ENCODE data around the gene OBSCN. TPM values are rescaled to one million over a fixed set of nuclear protein-coding genes. Genes with fewer than 3 reads are reported as not detected.

The OBSCN gene
- total and polyA plus RNA-seq, 2 of the 4 experiments (the other 2 are of a cell fraction): 4.1 to 9.5 TPM

- ATAC-seq (ENCODE audit: low read depth) (no peak), DNase-seq (no peak)
- dilution Hi-C loops (cut with HindIII; ENCODE audit: low sequenced_read_pairs, unreplicated experiment): no loop called here
- H3K18ac ChIP-seq (ENCODE audit: low read depth, low read length): no peak overlapping the region
- peaks cover 4 to 13% of the 10 kb centered on the region in 2 experiments; a peak in 3 of 4 replicates for H3K79me1 ChIP-seq (ENCODE audit: low read depth in 1 of 2, low read length in 2 of 2)
- ChIA-PET CTCF (no interaction called here), POLR2A (ENCODE audit: unreplicated experiment) (no interaction called here)
- H3K56ac ChIP-seq (ENCODE audit: extremely low read depth, insufficient read depth, low read length): no peak overlapping the region
- intact Hi-C loops (cut with micrococcal nuclease): no loop called here
- no peak overlapping the region for H3K23ac ChIP-seq (ENCODE audit: low read depth, low read length)
- no peak overlapping the region for H2AFZ ChIP-seq (replicated peaks; ENCODE audit: low read length, poor library complexity)
- H2BK15ac ChIP-seq (ENCODE audit: low read depth, low read length): no peak overlapping the region
- no peak overlapping the region for H3K4me3 ChIP-seq (ENCODE audit: insufficient read depth, low read depth, low read length)
- in situ Hi-C loops (cut with MboI; ENCODE audit: low sequenced_read_pairs): no loop called here
- H2AK9ac ChIP-seq (replicated peaks; ENCODE audit: low read depth, low read length, poor library complexity): no peak overlapping the region
- no peak overlapping the region for H2BK120ac ChIP-seq (ENCODE audit: low read depth, low read length)
- no peak overlapping the region for H2BK5ac ChIP-seq (ENCODE audit: low read depth, low read length, poor library complexity, severe bottlenecking)
- H4K91ac ChIP-seq (ENCODE audit: insufficient read depth, low read depth, low read length): no peak overlapping the region
- no peak overlapping the region for H2BK20ac ChIP-seq (ENCODE audit: low read depth, low read length)
- BruUV-seq (replicated peaks): no TSS peak
- no peak overlapping the region for H3K14ac ChIP-seq (replicated peaks; ENCODE audit: low read depth, low read length)
- H3K9me1 ChIP-seq (ENCODE audit: insufficient read depth, low read length): peaks cover 5% of the 10 kb centered on the region; the same call in 1 of the 2 replicates
- WGBS, 2 experiments (ENCODE audit: extremely low coverage in 2 of 2, insufficient read length in 1 of 2): 82% methylated on average over 6 of the region's 11 CpGs; no CpG with 5 or more reads in 1 of the 2 experiments
- TF ChIP-seq MAFK (IDR thresholded peaks at IDR 0.05; ENCODE audit: low read depth, low read length) (no peak), RAD21 (IDR thresholded peaks at IDR 0.05; ENCODE audit: low read length) (no peak), USF2 (IDR thresholded peaks at IDR 0.05; ENCODE audit: low read depth, low read length) (no peak), RFX5 (IDR thresholded peaks at IDR 0.05; ENCODE audit: low read depth, low read length) (no peak), MAZ (IDR thresholded peaks at IDR 0.05; ENCODE audit: borderline replicate concordance, low read depth, low read length) (no peak), ELK1 (IDR thresholded peaks at IDR 0.05; ENCODE audit: borderline replicate concordance, low read depth, low read length) (no peak), CEBPB (IDR thresholded peaks at IDR 0.05; ENCODE audit: low read depth, low read length) (no peak), FOS (IDR thresholded peaks at IDR 0.05; ENCODE audit: low read depth, low read length) (no peak), POLR2A (IDR thresholded peaks at IDR 0.05; ENCODE audit: low read depth, low read length) (no peak), BHLHE40 (IDR thresholded peaks at IDR 0.05; ENCODE audit: low read depth, low read length) (no peak), CTCF (conservative IDR thresholded peaks at IDR 0.05; ENCODE audit: low read depth, low read length) (no peak), MXI1 (IDR thresholded peaks at IDR 0.05; ENCODE audit: borderline replicate concordance, low read depth, low read length) (no peak), NFE2L2 (IDR thresholded peaks at IDR 0.05; ENCODE audit: low read depth, low read length) (no peak)
- no peak overlapping the region for H3K27ac ChIP-seq (ENCODE audit: insufficient read depth, low read length)
- peaks cover 9% of the 10 kb centered on the region for H3K9me3 ChIP-seq (ENCODE audit: control insufficient read depth, insufficient read depth, low read length)
- H3K36me3 ChIP-seq (ENCODE audit: control insufficient read depth, insufficient read depth, low read length): peaks cover 49% of the 10 kb centered on the region
- H2AK5ac ChIP-seq (ENCODE audit: low read depth, low read length): no peak overlapping the region
- H4K5ac ChIP-seq (ENCODE audit: low read depth, low read length): no peak overlapping the region
- no peak overlapping the region for H3K4ac ChIP-seq (ENCODE audit: low read depth, low read length)
- no peaks in the 10 kb centered on the region; the same call in 1 of the 2 replicates for H4K20me1 ChIP-seq (ENCODE audit: insufficient read depth, low read length)
- H3K27me3 ChIP-seq (ENCODE audit: control insufficient read depth, insufficient read depth, low read length): no peaks in the 10 kb centered on the region
- no peak overlapping the region for H3K4me2 ChIP-seq (ENCODE audit: low read depth, low read length)
- H3K9ac ChIP-seq (ENCODE audit: low read depth, low read length): no peak overlapping the region
- no peak overlapping the region for H4K8ac ChIP-seq (ENCODE audit: low read depth in 2 of 2, low read length in 2 of 2)
- H3K4me1 ChIP-seq (ENCODE audit: control insufficient read depth, insufficient read depth, low read length): peaks cover 11% of the 10 kb centered on the region
These were observed 14.7 kb downstream of the OBSCN start for GRCh38 chr1:228222548-228222947.
